Keratinocyte (primary cell): ENCODE data around the gene TFPT.

Experiments
- CTCF ChIP-seq, 3 experiments: IDR thresholded peaks in 1 of 3; conservative IDR thresholded peaks in 1 of 3; optimal IDR thresholded peaks in 1 of 3; 2 replicates in 2 of 3; 3 replicates in 1 of 3; pipeline versions ENCODE3 to v1.5.1; 2011; ENCODE audit warnings: low read length in 3 of 3, mild to moderate bottlenecking in 3 of 3, moderate library complexity in 2 of 3, control low read depth in 1 of 3, inconsistent platforms in 1 of 3; ENCODE audit not compliant: insufficient read depth in 2 of 3; ENCODE audit errors: extremely low read depth in 1 of 3
- EZH2 ChIP-seq: IDR thresholded peaks from one replicate; pipeline ENCODE4 v1.6.1; 2012; ENCODE audit warnings: inconsistent platforms, mild to moderate bottlenecking, low read length, moderate library complexity

- TF ChIP-seq CTCF (optimal IDR thresholded peaks at IDR 0.05 in 1 of 3, IDR thresholded peaks at IDR 0.05 in 1 of 3, conservative IDR thresholded peaks at IDR 0.05 in 1 of 3; ENCODE audit: extremely low read depth in 1 of 3, insufficient read depth in 2 of 3, low read length in 3 of 3), result no peak
- no peak for TF ChIP-seq EZH2
Observed at GRCh38 chr19:54094426-54095000, 20.9 kb downstream of the TFPT start.
